PC-3 (cell line): Measurements from ENCODE around the gene ZNF540. TPM values are rescaled to one million over a fixed set of nuclear protein-coding genes. Genes with fewer than 3 reads are reported as not detected.

Source experiments
- ATAC-seq: fragments of 200-7000 bp; cut with Tn5 transposase; 2 replicates; pipeline ENCODE4 v1.9.1; 2020; ENCODE audit warnings: mild to moderate bottlenecking, moderate library complexity
- BruUV-seq: library from RNA; stranded (reverse); fragments of 400-500 nt; replicated peaks from 2 replicates; lab custom pipeline; 2021; lab: Mats Ljungman, UMichigan
- CTCF ChIA-PET: fragments of 300-600 bp; sonication (Branson Sonifier 250); formaldehyde crosslinking; loops from one replicate; lab custom pipeline; 2022; ENCODE audit warnings: antibody characterized with exemption; lab: Charles Lee
- POLR2A ChIA-PET: fragments of 300-600 bp; sonication (Branson Sonifier 250); formaldehyde crosslinking; loops from one replicate; lab custom pipeline; 2022; ENCODE audit warnings: antibody characterized with exemption; ENCODE audit not compliant: unreplicated experiment; lab: Charles Lee
- DNase-seq: peaks from one replicate; pipeline ENCODE4 v3.0.0-alpha.2; 2015
- H2AFZ ChIP-seq: fragments of 300-600 bp; sonication (generic); 2 replicates; pipeline ENCODE4 v1.6.0; 2016; ENCODE audit warnings: antibody characterized with exemption, low read length
- H3F3A ChIP-seq: fragments of 300-600 bp; sonication (generic); one replicate; pipeline ENCODE4 v1.6.0; 2017; ENCODE audit warnings: antibody characterized with exemption, low read length, control low read depth, mild to moderate bottlenecking; ENCODE audit not compliant: unreplicated experiment
- H3K27ac ChIP-seq: fragments of 300-600 bp; sonication (generic); 2 replicates; pipeline ENCODE4 v1.5.1; 2016; ENCODE audit warnings: mild to moderate bottlenecking, low read length
- H3K27me3 ChIP-seq: fragments of 300-600 bp; sonication (generic); 2 replicates; pipeline ENCODE4 v1.6.1; 2016; ENCODE audit warnings: low read length, mixed read lengths
- H3K36me3 ChIP-seq: fragments of 300-600 bp; sonication (generic); 2 replicates; pipeline ENCODE4 v1.6.1; 2016; ENCODE audit warnings: low read depth, mixed run types, low read length, mixed read lengths
- H3K4me1 ChIP-seq: fragments of 300-600 bp; sonication (generic); 2 replicates; pipeline ENCODE4 v1.5.1; 2016; ENCODE audit warnings: low read length; ENCODE audit not compliant: insufficient read depth
- H3K4me2 ChIP-seq: fragments of 300-600 bp; sonication (generic); 2 replicates; pipeline ENCODE4 v1.6.0; 2016; ENCODE audit warnings: low read length
- H3K4me3 ChIP-seq: fragments of 300-600 bp; sonication (generic); 2 replicates; pipeline ENCODE4 v1.5.1; 2016; ENCODE audit warnings: mild to moderate bottlenecking, low read length, mixed read lengths
- H3K79me2 ChIP-seq: fragments of 300-600 bp; sonication (generic); 2 replicates; pipeline ENCODE4 v1.6.1; 2017; ENCODE audit warnings: low read length, mixed read lengths
- H3K9ac ChIP-seq: fragments of 300-600 bp; sonication (generic); 2 replicates; pipeline ENCODE4 v1.6.0; 2016; ENCODE audit warnings: mild to moderate bottlenecking, low read length
- H3K9me2 ChIP-seq: fragments of 300-600 bp; sonication (generic); replicated peaks from 2 replicates; pipeline ENCODE4 v1.6.1; 2016; ENCODE audit warnings: mixed run types, low read length, mixed read lengths
- H3K9me3 ChIP-seq: fragments of 300-600 bp; sonication (generic); 2 replicates; pipeline ENCODE4 v1.6.1; 2016; ENCODE audit warnings: low read length, mixed read lengths
- H4K20me1 ChIP-seq: fragments of 300-600 bp; sonication (generic); 2 replicates; pipeline ENCODE4 v1.6.1; 2016; ENCODE audit warnings: low read length, mixed read lengths
- CTCF ChIP-seq: fragments of 300-600 bp; sonication (generic); conservative IDR thresholded peaks from 2 replicates; pipeline ENCODE4 v1.5.1; 2017; ENCODE audit warnings: antibody characterized with exemption, low read depth, mild to moderate bottlenecking, low read length
- EZH2 ChIP-seq: fragments of 300-600 bp; sonication (generic); IDR thresholded peaks from one replicate; pipeline ENCODE4 v1.6.1; 2017; ENCODE audit warnings: antibody characterized with exemption, mild to moderate bottlenecking, low read length; ENCODE audit not compliant: unreplicated experiment
- EZH2phosphoT487 ChIP-seq: fragments of 300-600 bp; sonication (generic); IDR thresholded peaks from 2 replicates; pipeline ENCODE4 v1.6.1; 2018; ENCODE audit warnings: mild to moderate bottlenecking, antibody characterized with exemption, low read length, borderline replicate concordance
- intact Hi-C: fragments of 100-400 bp; cut with micrococcal nuclease; formaldehyde crosslinking; loops from 2 replicates; pipeline ENCODE4 v1.9.0; 2023
- total RNA-seq: library from RNA; depleted of rRNA; stranded (reverse); fragments of >200 nt; gene quantifications from 2 replicates; pipeline ENCODE4 v1.2.3, GENCODE V29; 2014

The ZNF540 gene
- total RNA-seq, 1 experiment from 2014 or later, result 0.22 TPM

DNA sequence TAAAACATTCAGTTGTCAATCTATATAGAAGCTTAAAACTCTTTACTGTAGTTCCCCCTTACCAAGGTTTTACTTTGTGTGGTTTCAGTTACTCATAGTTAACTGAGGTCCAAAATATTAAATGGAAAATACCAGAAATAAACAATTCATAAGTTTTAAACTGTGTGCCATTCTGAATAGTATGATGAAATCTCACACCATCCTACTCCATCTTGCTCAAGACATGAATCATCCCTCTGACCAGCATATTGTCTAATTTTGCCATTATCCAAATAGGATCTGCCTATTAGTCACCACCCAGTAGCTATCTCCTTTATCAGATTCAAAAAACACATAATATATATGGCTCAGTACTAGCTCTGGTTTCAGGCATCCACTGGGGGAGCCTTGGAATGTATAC lies 22.5 kb upstream of the ZNF540 start:
- no peak overlapping the region for H3K9ac ChIP-seq
- H3K27ac ChIP-seq, result no peak overlapping the region
- no peak overlapping the region for H3K4me2 ChIP-seq
- no peaks in the 10 kb centered on the region for H4K20me1 ChIP-seq
- H3K9me3 ChIP-seq, result peaks cover 16% of the 10 kb centered on the region
- TF ChIP-seq CTCF, result no peak
- no peak for TF ChIP-seq EZH2phosphoT487
- TF ChIP-seq EZH2, result no peak
- DNase-seq (no peak), ATAC-seq (no peak)
- no TSS peak for BruUV-seq
- intact Hi-C loops, result no loop called here
- no peaks in the 10 kb centered on the region for H3K4me1 ChIP-seq
- POLR2A ChIA-PET, result no interaction called here
- no peaks in the 10 kb centered on the region for H3K27me3 ChIP-seq
- H3F3A ChIP-seq, result no peaks in the 10 kb centered on the region
- H3K9me2 ChIP-seq, result no peaks in the 10 kb centered on the region
- CTCF ChIA-PET, result no interaction called here
- H3K4me3 ChIP-seq, result no peak overlapping the region
- no peaks in the 10 kb centered on the region for H3K79me2 ChIP-seq
- no peak overlapping the region for H2AFZ ChIP-seq
- peaks cover 44% of the 10 kb centered on the region; the same call in 1 of the 2 replicates for H3K36me3 ChIP-seq

GRCh38 chr19:37583340-37583739 lies 11.3 kb upstream of the ZNF540 start:
- ATAC-seq, result no peak
- POLR2A ChIA-PET, result no interaction called here
- peaks cover 62% of the 10 kb centered on the region for H3K36me3 ChIP-seq

More at GRCh38 chr19:37583340-37583739, 11.3 kb upstream of the ZNF540 start:
- Histone ChIP-seq H3K4me3 (no peak overlapping the region), H2AFZ (no peak overlapping the region), H4K20me1 (no peaks in the 10 kb centered on the region), H3K27me3 (no peaks in the 10 kb centered on the region), H3F3A (no peaks in the 10 kb centered on the region), H3K9me3 (0 out of 2 replicates have a peak, but pooled peaks cover 7% of the 10 kb centered on the region), H3K27ac (no peak overlapping the region), H3K4me1 (no peaks in the 10 kb centered on the region), H3K9me2 (no peaks in the 10 kb centered on the region), H3K4me2 (no peak overlapping the region), H3K9ac (no peak overlapping the region), H3K79me2 (no peaks in the 10 kb centered on the region)
- TF ChIP-seq EZH2 (no peak), EZH2phosphoT487 (no peak), CTCF (no peak)
- BruUV-seq, result no TSS peak
- CTCF ChIA-PET, result no interaction called here
- no peak for DNase-seq
- intact Hi-C loops, result no loop called here
